Mesendoderm (in vitro differentiated cells): Measurements from ENCODE around the gene UBE2M. TPM values are rescaled to one million over a fixed set of nuclear protein-coding genes. Genes with fewer than 3 reads are reported as not detected.
"Not testable (repeated sequence)": the region's sequence is repeated elsewhere in the genome, so short reads cannot be mapped to it uniquely, and the experiment has no call there.

Experiments
- DNase-seq: peaks from one replicate; pipeline ENCODE4 v3.0.0; 2013
- H2AK5ac ChIP-seq: 2 replicates; pipeline ENCODE4 v1.6.1; 2013; ENCODE audit warnings: low read length, inconsistent platforms
- H2BK120ac ChIP-seq: 2 replicates; pipeline ENCODE4 v1.6.1; 2013; ENCODE audit warnings: low read depth, mild to moderate bottlenecking, low read length, moderate library complexity, mixed read lengths
- H2BK15ac ChIP-seq: replicated peaks from 2 replicates; pipeline ENCODE4 v1.6.1; 2013; ENCODE audit warnings: low read depth, mild to moderate bottlenecking, moderate library complexity
- H2BK5ac ChIP-seq: 2 replicates; pipeline ENCODE4 v1.6.1; 2013; ENCODE audit warnings: low read length, inconsistent platforms
- H3K18ac ChIP-seq: 2 replicates; pipeline ENCODE4 v1.6.1; 2013; ENCODE audit warnings: mild to moderate bottlenecking, low read length, mixed read lengths
- H3K23ac ChIP-seq: one replicate; pipeline ENCODE4 v1.6.1; 2013; ENCODE audit warnings: low read length
- H3K27ac ChIP-seq: 2 replicates; pipeline ENCODE4 v1.5.1; 2013; ENCODE audit warnings: low read depth, mild to moderate bottlenecking, inconsistent platforms, low read length, moderate library complexity
- H3K27me3 ChIP-seq: 2 replicates; pipeline ENCODE4 v1.6.1; 2013; ENCODE audit warnings: low read length, control low read depth, mild to moderate bottlenecking, inconsistent platforms; ENCODE audit not compliant: insufficient read depth, poor library complexity
- H3K36me3 ChIP-seq: 2 replicates; pipeline ENCODE4 v1.6.1; 2013; ENCODE audit warnings: low read length, inconsistent platforms; ENCODE audit not compliant: control insufficient read depth, insufficient read depth
- H3K4ac ChIP-seq: one replicate; pipeline ENCODE4 v1.6.1; 2013; ENCODE audit warnings: low read depth, mild to moderate bottlenecking, low read length, moderate library complexity
- H3K4me1 ChIP-seq: 2 replicates; pipeline ENCODE4 v1.6.1; 2013; ENCODE audit warnings: low read depth, low read length, inconsistent platforms; ENCODE audit not compliant: control insufficient read depth
- H3K4me2 ChIP-seq: 2 replicates; pipeline ENCODE4 v1.6.1; 2013; ENCODE audit warnings: low read length
- H3K4me3 ChIP-seq: 2 replicates; pipeline ENCODE4 v1.5.1; 2013; ENCODE audit warnings: mild to moderate bottlenecking, low read length
- H3K56ac ChIP-seq: one replicate; pipeline ENCODE4 v1.6.1; 2013; ENCODE audit warnings: low read length
- H3K79me1 ChIP-seq: 2 replicates; pipeline ENCODE4 v1.6.1; 2013; ENCODE audit warnings: low read length, inconsistent platforms
- H3K79me2 ChIP-seq: 2 replicates; pipeline ENCODE4 v1.6.1; 2013; ENCODE audit warnings: mild to moderate bottlenecking, low read length; ENCODE audit not compliant: control insufficient read depth, insufficient read depth
- H3K9ac ChIP-seq: 2 replicates; pipeline ENCODE4 v1.6.1; 2013; ENCODE audit warnings: low read length, inconsistent platforms
- H4K5ac ChIP-seq: one replicate; pipeline ENCODE4 v1.6.1; 2013; ENCODE audit warnings: low read length
- H4K8ac ChIP-seq: one replicate; pipeline ENCODE4 v1.6.1; 2013; ENCODE audit warnings: low read depth, mild to moderate bottlenecking, control low read depth, low read length, moderate library complexity
- WGBS: extraction: QIAGEN DNeasy Blood & Tissue Kit; methylation state at CpG from one replicate; pipeline ENCODE4 v1.1.7; 2013; ENCODE audit warnings: low lambda C conversion rate, missing lambda C conversion rate; ENCODE audit not compliant: insufficient coverage; ENCODE audit errors: extremely low coverage; 5-methylcytosine and 5-hydroxymethylcytosine counted together
- polyA plus RNA-seq, 2 experiments: library from polyadenylated mRNA; stranded (reverse); fragments of 200-250 nt; gene quantifications; one replicate each; pipeline ENCODE4 v1.2.3, GENCODE V29; 2013

Gene UBE2M
- 86.4 TPM for polyA plus RNA-seq (2013, experiment 1 of 2)
- 88.0 TPM for polyA plus RNA-seq (2013, experiment 2 of 2)

DNA sequence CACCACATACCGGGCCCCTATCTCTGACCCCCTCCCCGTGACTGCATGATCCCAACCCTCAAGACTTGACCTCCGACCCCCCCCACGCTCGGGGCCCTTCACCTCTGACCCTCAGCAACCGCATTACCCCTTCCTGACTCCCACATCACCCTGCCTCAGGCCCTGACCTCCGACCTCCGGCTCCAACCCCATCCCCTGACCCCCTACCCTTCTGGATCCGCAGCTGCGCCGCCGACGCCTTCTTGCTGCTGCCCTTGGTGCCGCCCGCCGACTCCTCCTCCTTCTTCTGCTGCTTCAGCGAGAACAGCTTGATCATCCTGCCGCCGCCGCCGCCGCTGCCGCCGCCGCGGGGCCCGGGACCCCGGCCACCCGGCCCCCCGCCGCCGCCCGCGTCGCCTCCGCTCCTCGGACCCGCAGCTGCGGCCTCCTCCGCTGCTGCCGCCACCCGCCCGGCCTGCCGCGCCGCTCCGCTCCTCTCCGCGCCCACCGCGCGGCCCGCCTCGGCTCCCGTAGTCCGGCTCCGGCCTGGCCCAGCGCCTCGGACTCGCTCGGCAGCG, at the start of gene UBE2M:
Gene UBE2M (minus strand): TSS at position 546 of the 557 bp plus-strand sequence. CDS start 230 bp downstream, at position 316.
- Histone ChIP-seq H4K8ac (no peak within 1 kb of the TSS), H3K4me1 (peaks cover 9% of the 10 kb centered on the region), H2AK5ac (no peak within 1 kb of the TSS), H3K27me3 (no peaks in the 10 kb centered on the region), H3K36me3 (peaks cover 2% of the 10 kb centered on the region), H3K4me3 (peak within 1 kb of the TSS; percentile 89), H3K79me1 (peaks cover 5% of the 10 kb centered on the region), H4K5ac (no peak within 1 kb of the TSS), H3K23ac (peak within 1 kb of the TSS; percentile 100), H3K9ac (peak within 1 kb of the TSS; percentile 100), H3K79me2 (peaks cover 21% of the 10 kb centered on the region), H3K18ac (peak within 1 kb of the TSS; percentile 91), H3K4ac (peak within 1 kb of the TSS; percentile 88), H2BK5ac (peak within 1 kb of the TSS; percentile 99), H3K27ac (peak within 1 kb of the TSS; percentile 100), H2BK120ac (no peak within 1 kb of the TSS), H3K4me2 (peak within 1 kb of the TSS; percentile 74), H3K56ac (peak within 1 kb of the TSS; percentile 100), H2BK15ac (no peak within 1 kb of the TSS)
- DNase-seq = peak; percentile 62
- no CpG with 5 or more reads among the region's 62 CpGs for WGBS

GRCh38 chr19:58607213-58607612, 48.8 kb upstream of the UBE2M start:
- not testable (repeated sequence) for H3K4me2 ChIP-seq, H4K5ac ChIP-seq, H3K4me3 ChIP-seq, H2BK120ac ChIP-seq, DNase-seq, H3K4me1 ChIP-seq, H3K36me3 ChIP-seq, H3K4ac ChIP-seq, H4K8ac ChIP-seq, H3K18ac ChIP-seq, H2BK15ac ChIP-seq, H3K79me2 ChIP-seq, H3K79me1 ChIP-seq, H3K23ac ChIP-seq, H2BK5ac ChIP-seq, H3K27me3 ChIP-seq, H3K9ac ChIP-seq, H3K27ac ChIP-seq, H3K56ac ChIP-seq, H2AK5ac ChIP-seq
- WGBS = no CpG with 5 or more reads among the region's 28 CpGs

DNA sequence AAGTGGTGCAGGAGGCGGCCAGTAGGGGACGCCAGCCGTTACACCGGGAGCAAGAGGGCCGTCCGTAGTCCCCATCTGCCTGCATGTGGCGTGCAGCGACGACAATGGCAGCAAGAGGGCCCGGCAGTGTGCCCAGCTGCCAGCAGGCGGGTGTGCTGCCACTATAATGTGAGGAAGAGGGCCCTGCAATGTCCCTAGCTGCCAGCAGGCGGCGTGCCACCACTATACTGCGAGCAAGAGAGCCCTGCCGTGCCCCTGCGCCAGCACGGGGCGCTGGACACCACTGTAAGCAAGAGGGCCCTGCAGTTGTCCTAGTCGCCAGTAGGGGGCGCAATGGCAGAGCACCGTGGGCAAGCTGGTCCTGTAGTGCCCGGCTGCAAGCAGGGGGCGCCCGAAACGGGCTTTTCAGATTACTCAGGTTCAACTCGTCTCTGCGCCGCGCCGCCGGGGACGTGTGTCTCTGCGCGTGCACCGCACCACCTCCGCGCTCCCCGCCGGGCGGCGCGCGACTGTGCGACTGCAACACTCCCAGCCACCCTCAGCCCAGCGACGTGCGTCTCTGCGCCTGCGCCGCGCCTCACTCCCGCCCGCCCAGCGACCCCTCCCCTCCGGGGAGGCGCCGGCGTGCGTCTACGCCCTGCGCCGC, 48.0 kb upstream of the UBE2M start:
- not testable (repeated sequence) for H2BK15ac ChIP-seq, H3K27me3 ChIP-seq, H3K56ac ChIP-seq, H2BK5ac ChIP-seq, H4K8ac ChIP-seq, H3K23ac ChIP-seq, H3K4me1 ChIP-seq, H2BK120ac ChIP-seq, H4K5ac ChIP-seq, H3K18ac ChIP-seq, H3K36me3 ChIP-seq, H3K4ac ChIP-seq, H3K79me1 ChIP-seq, H3K79me2 ChIP-seq, H3K27ac ChIP-seq, H3K4me2 ChIP-seq, H2AK5ac ChIP-seq, DNase-seq, H3K4me3 ChIP-seq, H3K9ac ChIP-seq
- WGBS = no CpG with 5 or more reads among the region's 62 CpGs

DNA sequence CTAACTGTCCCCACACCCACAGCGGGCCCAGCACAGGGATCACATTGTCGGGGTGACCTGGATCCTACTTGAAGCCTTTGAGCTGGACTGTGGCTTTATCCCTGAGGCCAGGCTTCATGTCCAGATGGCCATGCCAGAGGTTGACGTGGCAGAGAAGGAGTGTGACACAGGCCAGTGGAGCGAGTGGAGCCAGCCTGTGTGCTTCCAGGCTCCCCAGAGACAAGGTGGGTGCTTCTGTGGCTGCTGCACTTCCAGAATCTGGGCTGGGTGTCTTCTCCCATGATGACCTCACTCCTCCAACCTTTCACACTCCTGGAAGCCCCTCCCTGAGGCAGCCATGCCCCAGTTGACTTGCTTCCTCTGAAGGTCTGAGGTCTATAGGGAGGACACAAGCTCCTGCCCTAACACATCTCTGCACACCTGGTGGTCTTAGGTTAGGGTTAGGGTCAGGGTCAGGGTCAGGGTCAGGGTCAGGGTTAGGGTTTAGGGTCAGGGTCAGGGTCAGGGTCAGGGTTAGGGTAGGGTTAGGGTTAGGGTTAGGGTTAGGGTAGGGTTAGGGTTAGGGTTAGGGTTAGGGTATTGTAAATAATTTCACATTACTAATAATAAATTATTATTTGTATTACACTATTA, 27.8 kb upstream of the UBE2M start:
- Histone ChIP-seq H2BK120ac (no peak overlapping the region), H3K27ac (no peak overlapping the region), H2BK15ac (no peak overlapping the region), H3K36me3 (no peaks in the 10 kb centered on the region), H3K79me1 (no peaks in the 10 kb centered on the region), H3K27me3 (no peaks in the 10 kb centered on the region), H2AK5ac (no peak overlapping the region), H3K4me3 (no peak overlapping the region), H3K79me2 (no peaks in the 10 kb centered on the region), H3K4me2 (no peak overlapping the region), H3K23ac (no peak overlapping the region), H2BK5ac (no peak overlapping the region), H3K4ac (no peak overlapping the region), H4K5ac (no peak overlapping the region), H3K56ac (no peak overlapping the region), H3K9ac (no peak overlapping the region), H3K4me1 (no peaks in the 10 kb centered on the region), H3K18ac (no peak overlapping the region), H4K8ac (no peak overlapping the region)
- no CpG with 5 or more reads among the region's 4 CpGs for WGBS
- peak; percentile 37 for DNase-seq

GRCh38 chr19:58585442-58586132, 27.2 kb upstream of the UBE2M start:
- no peak for DNase-seq

More at GRCh38 chr19:58585442-58586132, 27.2 kb upstream of the UBE2M start:
- Histone ChIP-seq H3K4ac (no peak overlapping the region), H3K27me3 (no peaks in the 10 kb centered on the region), H2BK5ac (no peak overlapping the region), H3K27ac (no peak overlapping the region), H2AK5ac (no peak overlapping the region), H3K9ac (no peak overlapping the region), H3K23ac (no peak overlapping the region), H4K8ac (no peak overlapping the region), H4K5ac (no peak overlapping the region), H3K4me3 (no peak overlapping the region), H3K4me2 (no peak overlapping the region), H2BK15ac (no peak overlapping the region), H3K79me1 (no peaks in the 10 kb centered on the region), H3K18ac (no peak overlapping the region), H3K56ac (no peak overlapping the region), H3K4me1 (no peaks in the 10 kb centered on the region), H2BK120ac (no peak overlapping the region), H3K36me3 (no peaks in the 10 kb centered on the region), H3K79me2 (no peaks in the 10 kb centered on the region)
- WGBS = no CpG with 5 or more reads among the region's 6 CpGs
